GDM1 (cell line): ENCODE results near the gene ID2.

Source experiments
- DNase-seq: peaks from one replicate; lab custom pipeline; 2025; lab: John Stamatoyannopoulos, UW

ID2 gene

GRCh38 chr2:8648441-8649213 is 33.2 kb upstream of the ID2 start:
- DNase-seq = no peak

GRCh38 chr2:8649718-8650117 is 32.1 kb upstream of the ID2 start:
- no peak for DNase-seq

- no peak for DNase-seq
These were observed 31.6 kb upstream of the ID2 start for GRCh38 chr2:8650256-8650655.

GRCh38 chr2:8652774-8653426 is 29.0 kb upstream of the ID2 start:
- no peak for DNase-seq

GRCh38 chr2:8653485-8653884 is 28.4 kb upstream of the ID2 start:
- DNase-seq = no peak

GRCh38 chr2:8654041-8654440 is 27.8 kb upstream of the ID2 start:
- no peak for DNase-seq

GRCh38 chr2:8654483-8654882 is 27.4 kb upstream of the ID2 start:
- no peak for DNase-seq

GRCh38 chr2:8656160-8656641 is 25.7 kb upstream of the ID2 start:
- no peak for DNase-seq

GRCh38 chr2:8656811-8657210 is 25.0 kb upstream of the ID2 start:
- no peak for DNase-seq

- peak; percentile 10 for DNase-seq
These were observed 24.3 kb upstream of the ID2 start for GRCh38 chr2:8657423-8658062.

GRCh38 chr2:8658064-8658862 is 23.6 kb upstream of the ID2 start:
- DNase-seq = no peak

- peak; percentile 8 for DNase-seq
These were observed 22.6 kb upstream of the ID2 start for GRCh38 chr2:8659092-8659734.

- no peak for DNase-seq
These were observed 21.9 kb upstream of the ID2 start for GRCh38 chr2:8659735-8660492.

GRCh38 chr2:8661235-8661634 is 20.6 kb upstream of the ID2 start:
- DNase-seq = no peak

GRCh38 chr2:8661736-8662135 is 20.1 kb upstream of the ID2 start:
- no peak for DNase-seq

- no peak for DNase-seq
These were observed 19.5 kb upstream of the ID2 start for GRCh38 chr2:8662239-8662879.

GRCh38 chr2:8663997-8664396 is 17.9 kb upstream of the ID2 start:
- peak; percentile 21 for DNase-seq

GRCh38 chr2:8666581-8666980 is 15.3 kb upstream of the ID2 start:
- DNase-seq = no peak

GRCh38 chr2:8667896-8668512 is 13.9 kb upstream of the ID2 start:
- DNase-seq = no peak
